GM18520 (cell line): Measurements from ENCODE around the gene ADTRP.

Experiments
- ATAC-seq: cut with Tn5 transposase; IDR thresholded peaks from one replicate; pipeline ENCODE4 v1.9.1; 2021; ENCODE audit not compliant: unreplicated experiment

The ADTRP gene

DNA sequence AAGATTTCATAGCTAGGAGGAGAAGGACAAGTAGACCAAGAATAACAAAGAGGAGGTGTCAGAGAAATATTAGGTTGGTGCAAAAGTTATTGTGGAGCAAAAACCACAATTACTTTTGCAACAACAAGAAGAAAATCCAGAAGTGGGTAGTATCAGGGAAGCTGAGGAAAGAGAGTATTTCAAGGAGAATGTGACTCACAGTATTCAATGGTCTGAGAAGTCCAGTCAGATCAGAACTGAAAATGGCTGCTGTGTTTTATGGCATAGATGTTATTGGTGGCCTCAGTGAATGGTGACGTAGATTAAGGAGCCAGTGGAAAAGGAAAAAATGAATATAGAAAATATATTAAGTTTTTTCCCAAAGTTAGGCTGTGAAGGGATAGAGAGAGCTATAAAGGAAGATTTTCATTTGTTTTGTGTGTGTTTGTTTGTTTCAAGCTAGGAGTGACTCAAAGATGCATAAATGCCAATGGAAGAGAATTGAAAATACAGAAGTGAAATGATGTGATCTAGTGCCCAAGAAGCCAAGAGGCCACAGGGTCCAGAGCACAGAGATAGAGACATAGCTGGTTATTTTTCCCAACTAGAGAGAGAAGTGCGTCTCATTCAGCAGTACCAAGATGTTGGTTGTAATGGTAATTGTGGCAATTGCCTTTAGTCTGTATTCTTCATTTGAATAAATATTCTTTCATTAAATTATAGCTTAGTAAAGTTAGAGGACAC lies 112.8 kb downstream of the ADTRP start:
- ATAC-seq: no peak
